Aorta (tissue), 5 donors: ENCODE results near the gene TYROBP. TPM values are rescaled to one million over a fixed set of nuclear protein-coding genes. Genes with fewer than 3 reads are reported as not detected.
"Not testable (repeated sequence)": the region's sequence is repeated elsewhere in the genome, so short reads cannot be mapped to it uniquely, and the experiment has no call there.

Experiments
- ATAC-seq: fragments of 200-7000 bp; cut with Tn5 transposase; one replicate; pipeline ENCODE4 v1.9.1; 2022; ENCODE audit warnings: moderate library complexity; ENCODE audit not compliant: low FRiP score
- DNase-seq, 2 donors: peaks; one replicate each; pipeline ENCODE4 v3.0.0-alpha.2; 2020
- H3K27ac ChIP-seq, 2 donors: one replicate each; pipeline ENCODE4 v1.5.1; 2013; ENCODE audit warnings: low read length in 2 of 2, mild to moderate bottlenecking in 2 of 2, moderate library complexity in 2 of 2, control low read depth in 1 of 2, inconsistent platforms in 1 of 2, low read depth in 1 of 2
- H3K27me3 ChIP-seq, 2 donors: one replicate each; pipeline ENCODE4 v1.6.1; 2013; ENCODE audit warnings: control low read depth in 1 of 2, low read length in 1 of 2, mild to moderate bottlenecking in 1 of 2, moderate library complexity in 1 of 2; ENCODE audit not compliant: insufficient read depth in 2 of 2, control insufficient read depth in 1 of 2
- H3K36me3 ChIP-seq, 2 donors: one replicate each; pipeline ENCODE4 v1.6.1; 2013; ENCODE audit warnings: control low read depth in 1 of 2, low read length in 1 of 2, mild to moderate bottlenecking in 1 of 2; ENCODE audit not compliant: insufficient read depth in 2 of 2, control insufficient read depth in 1 of 2
- H3K4me1 ChIP-seq, 2 donors: one replicate each; pipeline ENCODE4 v1.6.1; 2013; ENCODE audit warnings: low read length in 2 of 2, control low read depth in 1 of 2, mild to moderate bottlenecking in 1 of 2, moderate library complexity in 1 of 2; ENCODE audit not compliant: insufficient read depth in 2 of 2, control insufficient read depth in 1 of 2
- H3K4me3 ChIP-seq, 2 donors: one replicate each; pipeline ENCODE4 v1.5.1; 2013; ENCODE audit warnings: low read length in 2 of 2, control low read depth in 1 of 2, mild to moderate bottlenecking in 1 of 2
- H3K9me3 ChIP-seq: one replicate; pipeline ENCODE4 v1.6.1; 2013; ENCODE audit warnings: mild to moderate bottlenecking, low read length; ENCODE audit not compliant: control insufficient read depth
- WGBS, 2 donors: extraction: QIAGEN DNeasy Blood & Tissue Kit; methylation state at CpG; one replicate each; pipeline ENCODE4 v1.1.7; 2013; 5-methylcytosine and 5-hydroxymethylcytosine counted together
- intact Hi-C, 2 donors: fragments of 100-400 bp; cut with DNase I; formaldehyde crosslinking; loops; one replicate each; pipeline versions ENCODE4 v1.14.2 to v1.15.0; 2022
- polyA plus RNA-seq, 2 donors: library from polyadenylated mRNA; stranded (reverse); fragments of 200-250 nt; gene quantifications; one replicate each; pipeline ENCODE4 v1.2.3, GENCODE V29; 2013
- total RNA-seq, 2 donors: library from RNA; stranded (reverse); fragmentation: NEBNext Ultra II Directional; extraction: Animal tissue kit (Norgen Biotek cat#: 25700); gene quantifications; one replicate each; pipeline ENCODE4 v1.2.1, GENCODE V29; 2021
- donor health status: healthy with polysubstance abuse.
- donor health status: Bipolar disorder and iron deficiency.
- donor health status: DM: no; HTN: no; CAD: no.
- donor health status: DM: no; HTN: no; CAD: no.
- donor health status: DM: yes; HTN: yes; CAD: no.

TYROBP gene
- total and polyA plus RNA-seq, 4 donors = 48.8 to 327 (median 108) TPM

DNA sequence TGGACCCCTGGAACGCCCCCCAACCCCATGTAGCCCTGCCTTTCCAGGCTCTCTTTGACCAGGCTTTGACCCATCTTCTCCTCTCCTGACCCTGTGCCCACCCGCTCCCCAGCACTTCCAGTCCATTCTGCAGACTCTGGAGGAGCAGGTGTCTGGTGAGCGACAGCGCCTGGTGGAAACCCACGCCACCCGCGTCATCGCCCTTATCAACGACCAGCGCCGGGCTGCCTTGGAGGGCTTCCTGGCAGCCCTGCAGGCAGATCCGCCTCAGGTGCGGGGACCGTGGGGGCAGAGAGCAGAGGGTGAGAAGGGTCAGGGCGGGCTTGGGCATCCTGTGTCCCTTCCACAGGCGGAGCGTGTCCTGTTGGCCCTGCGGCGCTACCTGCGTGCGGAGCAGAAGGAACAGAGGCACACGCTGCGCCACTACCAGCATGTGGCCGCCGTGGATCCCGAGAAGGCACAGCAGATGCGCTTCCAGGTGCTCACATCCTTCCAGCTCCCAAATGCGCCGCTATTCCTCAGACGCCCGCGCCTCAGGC lies 33.6 kb downstream of the TYROBP start:
- Histone ChIP-seq H3K27ac (no peak overlapping the region), H3K4me1 (no peaks in the 10 kb centered on the region), H3K4me3 (no peak overlapping the region), H3K9me3 (no peaks in the 10 kb centered on the region), H3K27me3 (no peaks in the 10 kb centered on the region), H3K36me3 (no peaks in the 10 kb centered on the region)
- DNase-seq = no peak
- intact Hi-C loops = loop anchor here in 1 of 2 donors (10.0 kb wide), 1 partner anchor 60 kb away; the partner anchor contains the start of gene LRFN3
- WGBS, 2 donors = 95 to 97% methylated on average over 29 to 32 of the region's 32 CpGs
- ATAC-seq = no peak

DNA sequence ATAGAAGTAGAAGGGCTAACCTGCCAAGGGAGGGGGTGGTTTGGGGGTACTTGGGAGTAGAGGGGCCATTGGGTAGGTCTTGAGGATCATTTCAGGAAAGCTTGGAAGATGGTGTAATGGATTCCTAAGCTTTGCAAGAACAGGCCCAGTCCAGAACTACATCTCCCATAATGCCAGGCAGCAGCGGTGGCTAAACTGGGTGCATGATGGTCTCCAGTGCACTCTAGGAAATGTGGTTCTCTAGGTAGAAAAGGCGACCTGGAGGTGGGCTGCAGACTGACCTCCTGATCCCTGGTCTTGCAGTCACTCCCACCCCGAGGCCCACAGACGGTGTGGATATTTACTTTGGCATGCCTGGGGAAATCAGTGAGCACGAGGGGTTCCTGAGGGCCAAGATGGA lies 35.9 kb downstream of the TYROBP start:
- intact Hi-C loops = loop anchor here in 1 of 2 donors (10.0 kb wide), 1 partner anchor 63 kb away; the partner anchor contains the start of gene LRFN3
- WGBS, 2 donors = 83% methylated on average over 5 of the region's 5 CpGs
- H3K4me3 ChIP-seq = no peak overlapping the region

DNA sequence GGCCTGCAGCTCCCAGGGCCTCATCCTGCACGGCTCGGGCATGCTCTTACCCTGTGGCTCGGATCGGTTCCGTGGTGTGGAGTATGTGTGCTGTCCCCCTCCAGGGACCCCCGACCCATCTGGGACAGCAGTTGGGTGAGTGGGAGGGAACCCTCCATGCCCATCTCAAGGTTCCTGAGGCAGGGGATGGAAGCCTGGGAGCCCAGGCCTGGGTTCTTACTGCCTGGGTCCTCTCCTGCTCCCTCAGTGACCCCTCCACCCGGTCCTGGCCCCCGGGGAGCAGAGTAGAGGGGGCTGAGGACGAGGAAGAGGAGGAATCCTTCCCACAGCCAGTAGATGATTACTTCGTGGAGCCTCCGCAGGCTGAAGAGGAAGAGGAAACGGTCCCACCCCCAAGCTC lies 36.5 kb downstream of the TYROBP start:
- H3K27ac ChIP-seq = no peak overlapping the region
- no peaks in the 10 kb centered on the region for H3K27me3 ChIP-seq
- DNase-seq = no peak
- no peaks in the 10 kb centered on the region for H3K4me1 ChIP-seq
- H3K36me3 ChIP-seq = no peaks in the 10 kb centered on the region
- intact Hi-C loops = loop anchor here in 1 of 2 donors (10.0 kb wide), 1 partner anchor 63 kb away; the partner anchor contains the start of gene LRFN3
- H3K9me3 ChIP-seq = no peaks in the 10 kb centered on the region
- H3K4me3 ChIP-seq = no peak overlapping the region
- no peak for ATAC-seq
- WGBS, 2 donors = 93% methylated on average over 12 of the region's 12 CpGs

More for the DNA sequence above, 35.9 kb downstream of the TYROBP start:
- Histone ChIP-seq H3K4me1 (no peaks in the 10 kb centered on the region), H3K9me3 (no peaks in the 10 kb centered on the region), H3K36me3 (no peaks in the 10 kb centered on the region), H3K27me3 (no peaks in the 10 kb centered on the region), H3K27ac (no peak overlapping the region)
- DNase-seq (no peak), ATAC-seq (no peak)

DNA sequence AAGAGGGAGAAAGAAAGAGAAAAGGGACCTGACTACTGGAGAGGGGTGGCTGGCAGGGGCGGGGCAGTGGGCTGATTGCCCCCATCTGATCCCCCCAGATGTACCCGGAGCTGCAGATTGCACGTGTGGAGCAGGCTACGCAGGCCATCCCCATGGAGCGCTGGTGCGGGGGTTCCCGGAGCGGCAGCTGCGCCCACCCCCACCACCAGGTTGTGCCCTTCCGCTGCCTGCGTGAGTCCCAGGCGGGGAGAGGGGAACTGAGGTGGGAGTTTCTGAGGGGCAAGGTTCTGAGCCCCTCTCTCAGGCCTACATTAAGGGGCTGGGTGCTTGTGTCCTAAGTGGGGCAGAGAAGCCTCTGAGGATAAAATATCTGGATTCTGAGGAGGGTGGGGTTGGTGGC lies 37.3 kb downstream of the TYROBP start:
- no peaks in the 10 kb centered on the region for H3K27me3 ChIP-seq
- WGBS, 2 donors = 86 to 96% methylated on average over 10 to 12 of the region's 12 CpGs

DNA sequence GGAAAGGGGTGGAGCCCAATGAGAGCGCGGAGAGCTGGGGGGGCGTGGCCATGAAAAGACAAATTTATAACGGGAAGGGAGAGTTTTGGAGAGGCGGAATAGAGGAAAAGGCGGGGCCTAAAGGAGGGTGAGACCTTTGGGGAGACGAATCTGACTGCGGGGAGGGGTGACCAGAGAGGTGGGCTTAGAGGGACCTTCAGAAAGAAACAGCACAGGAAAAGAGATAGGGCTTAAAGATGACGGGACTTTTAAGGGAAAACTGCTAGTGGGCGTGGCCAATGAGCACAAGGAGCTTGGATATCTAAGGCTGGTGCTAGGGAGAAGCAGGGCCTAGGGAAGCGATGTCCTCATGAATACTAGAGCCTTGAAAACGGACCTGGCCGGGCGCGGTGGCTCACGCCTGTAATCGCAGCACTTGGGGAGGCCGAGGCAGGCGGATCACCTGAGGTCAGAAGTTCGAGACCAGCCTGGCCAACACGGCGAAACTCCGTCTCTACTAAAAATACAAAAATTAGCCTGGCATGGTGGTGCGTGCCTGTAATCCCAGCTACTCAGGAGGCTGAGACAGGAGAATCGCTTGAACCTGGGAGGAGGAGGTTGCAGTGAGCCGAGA lies 37.9 kb downstream of the TYROBP start:
- WGBS, 2 donors = 46 to 49% methylated on average over 26 of the region's 26 CpGs
- H3K27ac ChIP-seq, ATAC-seq, H3K9me3 ChIP-seq, H3K4me1 ChIP-seq, H3K27me3 ChIP-seq, DNase-seq, H3K36me3 ChIP-seq, H3K4me3 ChIP-seq: not testable (repeated sequence)
- intact Hi-C loops = loop anchor here in 1 of 2 donors (10.0 kb wide), 1 partner anchor 65 kb away; the partner anchor contains the start of gene LRFN3

More for the DNA sequence above, 37.3 kb downstream of the TYROBP start:
- no peak for ATAC-seq
- intact Hi-C loops = loop anchor here in 1 of 2 donors (10.0 kb wide), 1 partner anchor 64 kb away; the partner anchor contains the start of gene LRFN3
- Histone ChIP-seq H3K4me3 (no peak overlapping the region), H3K9me3 (no peaks in the 10 kb centered on the region), H3K4me1 (no peaks in the 10 kb centered on the region), H3K27ac (no peak overlapping the region), H3K36me3 (no peaks in the 10 kb centered on the region)
- DNase-seq = no peak

DNA sequence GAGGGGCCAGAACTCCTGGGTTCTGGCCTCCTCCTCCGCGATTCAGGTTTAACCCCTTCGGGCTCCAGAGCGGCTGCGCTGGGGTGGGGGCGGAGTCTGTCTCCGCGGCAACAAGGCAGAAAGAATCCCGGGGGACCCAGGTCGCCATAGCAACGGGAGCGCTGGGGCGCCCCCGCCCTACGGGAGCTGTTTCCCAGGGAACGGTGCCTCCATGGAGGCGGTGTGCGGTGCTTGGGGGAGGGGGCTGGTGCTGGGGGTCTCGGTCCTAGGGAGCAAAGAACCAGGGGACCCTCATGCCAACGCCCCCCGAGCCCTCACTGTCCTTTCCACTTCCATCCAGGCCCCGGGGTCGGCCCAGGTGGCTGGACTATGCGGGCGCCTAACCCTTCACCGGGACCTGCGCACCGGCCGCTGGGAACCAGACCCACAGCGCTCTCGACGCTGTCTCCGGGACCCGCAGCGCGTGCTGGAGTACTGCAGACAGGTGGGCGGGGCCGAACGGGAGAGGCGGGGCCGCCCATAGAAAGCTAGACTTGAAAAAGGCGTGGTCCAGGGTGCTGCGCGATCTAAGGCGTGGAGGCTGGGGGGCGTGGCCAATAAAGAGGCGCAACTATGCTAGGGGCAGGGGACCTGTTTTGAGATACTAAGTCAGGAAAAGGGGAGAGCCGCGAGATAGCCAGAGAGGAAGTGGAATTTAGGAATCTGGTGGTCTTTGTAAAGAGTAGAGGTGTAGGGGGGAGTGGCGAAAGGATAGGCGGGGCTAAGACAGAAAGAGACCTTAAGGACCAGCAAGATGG lies 38.6 kb downstream of the TYROBP start:
- ATAC-seq = no peak
- 0 to 1% methylated on average over 51 of the region's 51 CpGs for WGBS, 2 donors
- no peaks in the 10 kb centered on the region for H3K27me3 ChIP-seq

DNA sequence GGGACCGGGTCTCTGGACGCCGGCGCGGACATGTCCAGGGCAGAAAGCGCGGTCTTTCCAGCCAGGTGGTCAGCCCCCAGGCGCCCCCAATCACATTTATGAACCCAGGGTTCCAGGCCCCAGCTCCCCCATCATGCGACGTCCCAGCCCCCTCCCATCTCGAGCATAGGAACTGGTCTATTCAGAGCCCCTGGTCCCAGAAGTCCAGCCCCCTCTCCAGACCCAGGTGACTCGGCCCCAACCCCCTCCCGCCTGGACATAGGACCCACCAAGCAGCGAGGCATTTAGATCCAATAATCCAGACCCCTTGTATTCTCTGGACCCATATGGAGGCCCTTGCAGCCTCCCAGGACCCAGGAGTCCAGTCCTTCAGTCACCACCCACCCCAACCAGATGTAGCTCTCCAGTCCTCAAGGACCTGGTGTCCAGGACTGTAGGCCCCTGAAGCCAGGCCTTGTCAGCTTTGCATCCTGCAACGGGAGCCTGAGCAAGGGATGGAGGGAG lies 39.2 kb downstream of the TYROBP start:
- Histone ChIP-seq H3K4me1 (no peaks in the 10 kb centered on the region), H3K36me3 (no peaks in the 10 kb centered on the region), H3K9me3 (no peaks in the 10 kb centered on the region), H3K27ac (no peak overlapping the region), H3K27me3 (no peaks in the 10 kb centered on the region), H3K4me3 (peak overlapping the region; percentile 32 to 51)
- ATAC-seq = no peak
- no peak for DNase-seq
- 1 to 2% methylated on average over 8 to 15 of the region's 15 CpGs for WGBS, 2 donors
- intact Hi-C loops = no loop called here

More for the DNA sequence above, 38.6 kb downstream of the TYROBP start:
- H3K36me3 ChIP-seq = no peaks in the 10 kb centered on the region
- no peaks in the 10 kb centered on the region for H3K4me1 ChIP-seq
- no peaks in the 10 kb centered on the region for H3K9me3 ChIP-seq
- H3K27ac ChIP-seq = no peak overlapping the region
- DNase-seq = peak; percentile 76 to 88
- intact Hi-C loops = loop anchor here in 1 of 2 donors (10.0 kb wide), 1 partner anchor 65 kb away; the partner anchor contains the start of gene LRFN3
- no peak overlapping the region for H3K4me3 ChIP-seq

DNA sequence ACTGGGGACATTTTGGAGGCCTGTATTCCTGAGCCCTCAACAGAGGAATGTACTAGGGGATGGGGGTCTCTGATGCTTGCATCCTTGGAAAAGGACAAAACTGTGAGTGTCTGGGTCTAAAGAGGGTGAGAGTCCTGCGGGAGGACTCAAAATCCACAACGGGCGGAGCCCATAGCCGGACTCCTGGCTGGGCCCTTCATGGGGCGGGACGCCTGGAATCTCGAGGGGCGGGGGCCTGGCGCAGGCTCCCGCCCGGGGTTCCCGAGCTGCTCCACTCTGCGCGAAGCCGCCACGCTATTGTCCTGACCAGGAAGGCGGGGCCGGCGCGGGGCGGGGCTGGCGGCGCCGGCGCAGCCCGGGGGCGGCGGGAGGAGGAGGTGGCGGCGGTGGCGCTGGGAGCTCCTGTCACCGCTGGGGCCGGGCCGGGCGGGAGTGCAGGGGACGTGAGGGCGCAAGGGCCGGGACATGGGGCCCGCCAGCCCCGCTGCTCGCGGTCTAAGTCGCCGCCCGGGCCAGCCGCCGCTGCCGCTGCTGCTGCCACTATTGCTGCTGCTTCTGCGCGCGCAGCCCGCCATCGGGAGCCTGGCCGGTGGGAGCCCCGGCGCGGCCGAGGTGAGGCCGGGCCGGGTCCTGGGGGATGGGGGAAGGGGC lies 39.8 kb downstream of the TYROBP start, which contains the start of gene APLP1:
APLP1 (plus strand) TSS at position 403 of the 651 bp plus-strand sequence; CDS start at position 466, 63 bp downstream.
- DNase-seq = peak; percentile 83 to 92
- ATAC-seq = peak; percentile 88
- no peaks in the 10 kb centered on the region for H3K9me3 ChIP-seq
- 0 to 1% methylated on average over 50 to 60 of the region's 60 CpGs for WGBS, 2 donors
- H3K36me3 ChIP-seq = no peaks in the 10 kb centered on the region
- H3K4me1 ChIP-seq = no peaks in the 10 kb centered on the region
- no peak within 1 kb of the TSS for H3K27ac ChIP-seq
- peak within 1 kb of the TSS; percentile 32 to 51 for H3K4me3 ChIP-seq
- intact Hi-C loops = no loop called here
- no peaks in the 10 kb centered on the region for H3K27me3 ChIP-seq
